ENCODE results near the gene ZC3H7A.

DNA sequence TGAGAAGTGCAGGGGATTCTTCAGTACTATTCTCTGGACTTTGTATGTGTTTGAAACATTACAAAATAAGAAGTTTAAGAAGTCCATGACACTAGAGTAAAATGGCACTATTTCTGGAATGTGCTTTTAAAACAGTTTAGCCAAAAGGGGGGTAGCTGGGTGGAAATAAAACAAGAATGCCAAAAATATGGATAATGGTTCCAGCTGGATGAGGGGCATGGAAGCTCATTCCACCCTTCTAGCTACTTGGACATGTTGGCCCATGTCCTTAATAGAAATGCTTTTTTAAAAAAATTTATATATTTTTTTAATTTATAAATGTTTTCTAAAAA, 13.1 kb downstream of the ZC3H7A start:
- TF ChIP-seq EP300 (IDR thresholded peaks at IDR 0.05; ENCODE audit: borderline replicate concordance in 1 of 2, low read depth in 2 of 2, low read length in 2 of 2) (no peak), POLR2A (IDR thresholded peaks at IDR 0.05; ENCODE audit: control extremely low read depth in 1 of 2, low read depth in 2 of 2, low read length in 2 of 2) (no peak)
